ENCODE data around the gene TSPOAP1. TPM values are rescaled to one million over a fixed set of nuclear protein-coding genes. Genes with fewer than 3 reads are reported as not detected.
A peak's percentile ranks its signal among the peaks of the same experiment; 100 is the strongest.

The TSPOAP1 gene
- total RNA-seq, 1 experiment from 2014 or later, result not detected

DNA sequence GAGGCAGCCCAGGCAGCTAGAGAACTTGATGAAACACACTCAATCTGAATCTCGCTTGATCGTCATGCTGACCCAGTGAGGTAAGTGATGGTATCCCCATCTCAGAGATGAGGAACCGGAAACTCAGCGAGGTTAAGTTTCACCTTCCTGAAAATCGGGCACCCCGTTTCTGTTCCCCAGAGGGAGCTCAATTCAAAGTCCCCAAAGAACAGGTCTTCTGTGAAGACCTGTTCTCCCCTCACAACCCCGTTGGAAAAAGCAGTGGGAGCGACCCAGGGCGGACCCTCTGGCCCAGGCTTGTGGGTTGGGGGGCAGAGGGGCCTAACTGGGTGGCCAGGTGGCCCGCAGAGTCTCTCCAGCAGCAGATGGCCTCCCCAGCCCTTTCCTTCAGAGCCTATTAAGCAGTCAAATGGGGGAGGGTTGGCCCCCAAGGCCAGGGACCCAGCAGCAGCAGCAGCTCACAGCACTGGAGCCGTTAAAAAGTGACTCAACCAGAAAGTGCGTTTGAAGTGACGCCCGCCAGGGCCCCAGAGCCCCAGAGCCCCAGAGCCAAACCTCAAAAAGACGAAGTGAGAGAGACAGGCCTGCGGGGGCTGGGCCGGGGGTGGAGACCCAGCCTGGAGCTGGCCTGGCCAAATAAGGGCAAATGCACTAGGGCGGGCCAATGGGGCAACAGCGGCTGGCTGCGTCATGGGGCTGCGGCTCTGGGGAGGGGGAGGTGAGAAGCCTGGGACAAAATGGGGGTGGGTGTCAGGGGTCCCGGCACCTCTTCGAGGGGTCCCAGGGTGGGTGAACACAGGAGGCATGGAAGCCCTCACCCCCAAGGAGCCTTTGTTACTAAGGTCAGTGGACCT is 9.2 kb upstream of the TSPOAP1 start:
- POLR2A ChIA-PET, result interaction anchor here (1.2 to 2.7 kb wide), 2 partner anchors 14 to 79 kb away, joined by 4 to 17 read pairs; partner anchors contain the start of genes RNF43 and SUPT4H1
- H3K27me3 Mint-ChIP-seq (ENCODE audit: insufficient read depth, unreplicated experiment), result no peaks in the 10 kb centered on the region

GRCh38 chr17:58337210-58337599 is 8.6 kb upstream of the TSPOAP1 start:
- POLR2A ChIA-PET, result interaction anchor here (1.2 to 2.7 kb wide), 2 partner anchors 14 to 80 kb away, joined by 4 to 17 read pairs; partner anchors contain the start of genes RNF43 and SUPT4H1
- Mint-ChIP-seq H3K36me3 (ENCODE audit: insufficient read depth, unreplicated experiment) (no peaks in the 10 kb centered on the region), H3K27ac (ENCODE audit: low read depth, unreplicated experiment) (no peak overlapping the region), H3K4me3 (ENCODE audit: unreplicated experiment) (no peak overlapping the region), H3K9me3 (ENCODE audit: unreplicated experiment) (no peaks in the 10 kb centered on the region), H3K4me1 (ENCODE audit: insufficient read depth, unreplicated experiment) (no peaks in the 10 kb centered on the region), H3K27me3 (ENCODE audit: insufficient read depth, unreplicated experiment) (no peaks in the 10 kb centered on the region)
- no TSS peak for BruUV-seq (replicated peaks)
- intact Hi-C loops (cut with micrococcal nuclease), result no loop called here
- TF ChIP-seq CTCF (IDR thresholded peaks at IDR 0.05; ENCODE audit: unreplicated experiment), result no peak
- DNase-seq (ENCODE audit: unreplicated experiment), result no peak
- CTCF ChIA-PET, result interaction anchor here (0.5 to 2.6 kb wide), 3 partner anchors 20 to 80 kb away, joined by 3 to 11 read pairs (median 4); partner anchors contain the start of gene RNF43

More for the DNA sequence above, 9.2 kb upstream of the TSPOAP1 start:
- Mint-ChIP-seq H3K9me3 (ENCODE audit: unreplicated experiment) (no peaks in the 10 kb centered on the region), H3K4me1 (ENCODE audit: insufficient read depth, unreplicated experiment) (no peaks in the 10 kb centered on the region), H3K4me3 (ENCODE audit: unreplicated experiment) (no peak overlapping the region), H3K36me3 (ENCODE audit: insufficient read depth, unreplicated experiment) (no peaks in the 10 kb centered on the region), H3K27ac (ENCODE audit: low read depth, unreplicated experiment) (no peak overlapping the region)
- DNase-seq (ENCODE audit: unreplicated experiment), result peak; percentile 62
- intact Hi-C loops (cut with micrococcal nuclease), result no loop called here
- no TSS peak for BruUV-seq (replicated peaks)
- no peak for TF ChIP-seq CTCF (IDR thresholded peaks at IDR 0.05; ENCODE audit: unreplicated experiment)
- CTCF ChIA-PET, result interaction anchor here (0.5 to 2.6 kb wide), 3 partner anchors 21 to 80 kb away, joined by 3 to 11 read pairs (median 4); partner anchors contain the start of gene RNF43

GRCh38 chr17:58336456-58337209 is 8.0 kb upstream of the TSPOAP1 start:
- no peaks in the 10 kb centered on the region for H3K27me3 Mint-ChIP-seq (ENCODE audit: insufficient read depth, unreplicated experiment)
- intact Hi-C loops (cut with micrococcal nuclease), result no loop called here
- BruUV-seq (replicated peaks), result no TSS peak
- no peak overlapping the region for H3K27ac Mint-ChIP-seq (ENCODE audit: low read depth, unreplicated experiment)
- H3K4me3 Mint-ChIP-seq (ENCODE audit: unreplicated experiment), result no peak overlapping the region
- CTCF ChIA-PET, result interaction anchor here (0.8 to 2.6 kb wide), 2 partner anchors 20 to 81 kb away, joined by 4 to 11 read pairs; partner anchors contain the start of gene RNF43
- TF ChIP-seq CTCF (IDR thresholded peaks at IDR 0.05; ENCODE audit: unreplicated experiment), result no peak
- H3K36me3 Mint-ChIP-seq (ENCODE audit: insufficient read depth, unreplicated experiment), result no peaks in the 10 kb centered on the region
- DNase-seq (ENCODE audit: unreplicated experiment), result no peak
- no peaks in the 10 kb centered on the region for H3K9me3 Mint-ChIP-seq (ENCODE audit: unreplicated experiment)
- no peaks in the 10 kb centered on the region for H3K4me1 Mint-ChIP-seq (ENCODE audit: insufficient read depth, unreplicated experiment)
- POLR2A ChIA-PET, result interaction anchor here (1.2 to 2.7 kb wide), 2 partner anchors 15 to 81 kb away, joined by 4 to 17 read pairs; partner anchors contain the start of genes RNF43 and SUPT4H1
